Fibroblast of skin of scalp (primary cell): ENCODE data around the gene C1GALT1. TPM values are rescaled to one million over a fixed set of nuclear protein-coding genes. Genes with fewer than 3 reads are reported as not detected.
"Not testable (repeated sequence)": the region's sequence is repeated elsewhere in the genome, so short reads cannot be mapped to it uniquely, and the experiment has no call there.

Experiments used
- DNase-seq: peaks from one replicate; pipeline ENCODE4 v3.0.0-alpha.2; 2013
- polyA plus RNA-seq, 2 experiments: library from polyadenylated mRNA; unstranded; fragments of 120-200 nt; gene quantifications; one replicate each; pipeline ENCODE4 v1.2.1, GENCODE V29; 2013; ENCODE audit not compliant: insufficient read length in 2 of 2

The C1GALT1 gene
- polyA plus RNA-seq (2013, experiment 1 of 2; ENCODE audit: insufficient read length): 19.6 TPM
- polyA plus RNA-seq (2013, experiment 2 of 2; ENCODE audit: insufficient read length): 22.9 TPM

DNA sequence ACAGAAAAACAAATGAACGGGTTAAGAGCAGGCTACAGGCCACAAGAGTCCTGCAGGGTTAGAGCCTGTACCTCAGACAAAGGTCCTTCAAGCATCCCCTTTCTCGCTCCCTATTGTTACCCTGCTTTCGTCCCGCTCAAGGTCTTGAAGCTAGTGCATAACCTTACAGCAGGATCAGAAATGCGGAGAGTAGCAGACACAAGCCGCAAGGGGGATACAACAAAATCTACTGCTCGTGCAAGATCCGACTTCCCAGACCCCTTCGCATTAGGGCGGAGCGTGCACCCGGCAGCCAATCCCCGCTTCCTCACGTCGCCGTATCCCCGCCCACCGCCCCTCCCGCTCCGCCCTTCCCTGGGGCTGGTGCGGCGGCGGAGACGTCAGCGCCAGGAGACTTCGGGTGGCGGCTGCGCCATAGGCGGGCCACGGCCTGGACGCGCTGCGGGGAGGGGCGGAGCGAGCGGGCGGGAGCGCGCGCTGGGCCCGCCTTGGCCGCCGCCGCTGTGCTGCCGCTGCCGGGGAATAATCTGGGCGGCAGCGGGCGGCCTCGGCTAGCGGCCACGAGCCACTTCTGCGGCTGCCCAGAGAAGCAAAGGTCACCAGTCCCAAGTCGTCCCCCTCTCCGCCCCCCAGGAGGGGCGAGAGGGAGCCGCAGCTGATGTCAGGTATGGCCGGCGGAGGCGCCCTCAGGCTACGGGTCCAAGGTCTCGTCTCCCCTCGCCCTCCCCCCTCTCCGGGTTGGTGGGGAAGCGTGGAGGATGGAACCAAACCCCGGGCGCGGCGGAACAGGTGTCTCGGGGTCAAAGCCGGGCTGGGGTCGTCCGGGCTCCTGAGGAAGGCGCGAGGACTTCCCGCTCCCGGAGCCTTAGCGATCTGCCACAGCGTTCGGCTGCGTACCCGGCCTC is at the start of gene C1GALT1:
TSS of gene C1GALT1 (plus strand) at position 389 of the 905 bp plus-strand sequence. CDS start 51,776 bp downstream, outside the sequence.
- peak; percentile 98 for DNase-seq

DNA sequence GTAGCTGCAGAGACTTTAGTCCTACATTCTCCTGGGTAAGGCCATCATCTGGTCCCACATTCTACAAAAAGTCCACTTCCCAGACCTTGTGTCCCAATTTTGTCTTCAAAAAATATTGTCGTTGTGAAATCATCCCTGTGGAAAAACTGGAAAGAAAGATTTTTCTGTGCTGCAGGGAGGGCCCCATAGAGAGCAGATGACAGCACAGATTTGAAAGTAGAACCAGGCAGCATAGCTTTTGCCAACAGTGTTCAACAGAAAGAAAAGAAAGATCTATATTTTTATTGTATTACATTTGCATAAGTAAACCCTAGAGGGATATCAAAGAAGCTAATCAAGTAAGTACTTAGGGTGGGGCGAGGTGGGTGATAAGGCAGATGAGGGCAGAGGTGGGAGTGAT is 48.3 kb upstream of the C1GALT1 start:
- DNase-seq: no peak

DNA sequence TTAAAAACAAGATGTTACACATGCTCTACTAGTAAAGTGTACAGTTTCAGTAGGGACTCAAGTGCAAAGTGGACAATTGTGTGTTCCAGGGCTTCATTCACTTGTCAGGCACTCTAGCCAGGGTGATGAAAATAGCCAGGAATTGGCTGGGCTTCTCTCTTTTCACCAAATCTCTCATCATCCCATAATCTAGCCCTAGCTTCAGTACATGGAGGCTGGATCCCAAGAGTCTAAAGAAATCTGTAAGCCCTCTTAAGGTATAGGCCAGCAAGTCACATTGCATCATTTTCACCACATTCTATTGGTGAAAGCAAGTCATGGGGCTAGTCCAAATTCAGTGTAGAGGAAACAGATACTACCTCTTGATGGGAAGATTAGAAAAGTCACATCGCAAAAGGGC is 47.3 kb upstream of the C1GALT1 start:
- DNase-seq: no peak

DNA sequence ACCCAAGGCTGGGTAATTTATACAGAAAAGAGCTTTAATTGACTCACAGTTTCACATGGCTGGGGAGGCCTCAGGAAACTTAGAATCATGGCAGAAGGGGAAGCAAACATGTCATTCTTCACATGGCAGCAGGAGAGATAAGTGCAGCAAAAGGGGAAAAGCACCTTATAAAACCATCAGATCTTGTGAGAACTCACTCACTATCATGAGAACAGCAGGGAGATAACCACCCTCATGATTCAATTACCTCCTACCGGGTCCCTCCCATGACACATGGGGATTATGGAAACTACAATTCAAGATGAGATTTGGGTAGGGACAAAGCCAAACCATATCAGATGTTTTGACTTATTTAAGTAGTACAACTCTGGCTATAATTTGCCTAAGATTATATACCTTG is 46.4 kb upstream of the C1GALT1 start:
- DNase-seq: not testable (repeated sequence)

DNA sequence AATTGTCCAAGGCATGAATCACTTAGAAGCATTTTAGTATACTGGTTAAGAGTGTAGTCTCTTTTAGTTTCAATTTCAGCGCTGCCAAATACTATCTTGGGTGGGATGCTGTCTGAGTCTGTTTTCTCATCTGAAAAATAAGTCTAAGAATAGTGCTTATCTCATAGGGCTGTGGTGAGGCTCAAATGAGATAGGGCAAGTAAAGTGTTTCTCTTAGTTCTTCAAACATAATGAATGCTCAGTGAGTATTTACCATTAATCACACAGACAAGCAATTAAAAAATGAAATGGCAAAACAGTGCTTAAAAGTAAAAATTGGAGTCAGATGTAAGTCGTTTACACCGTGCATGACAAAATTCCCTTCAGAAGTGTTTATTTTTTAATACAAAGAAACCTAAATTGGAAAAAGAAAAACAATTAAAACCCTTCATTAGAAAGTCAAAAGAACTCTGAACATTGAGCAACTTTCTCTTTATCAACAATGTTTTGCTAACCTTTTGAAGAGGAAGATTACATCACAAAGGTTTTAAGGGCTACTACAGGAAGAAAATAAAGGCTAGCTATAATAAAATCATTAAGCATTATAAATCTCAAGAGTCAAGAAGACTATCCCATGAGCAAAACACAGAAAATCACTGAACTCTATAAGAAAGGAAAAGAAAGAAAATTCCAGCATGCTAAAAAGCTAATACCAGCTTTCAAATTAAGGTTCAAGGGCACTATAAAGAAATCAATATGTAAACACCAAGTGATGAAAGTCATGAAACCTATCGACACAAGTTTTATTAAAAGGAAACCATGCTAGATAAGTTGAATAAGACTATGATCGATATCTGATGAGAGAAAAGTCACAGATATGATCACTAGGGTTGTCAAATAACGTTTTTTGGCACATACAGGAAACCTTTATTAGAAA is 45.6 kb upstream of the C1GALT1 start:
- DNase-seq: no peak

DNA sequence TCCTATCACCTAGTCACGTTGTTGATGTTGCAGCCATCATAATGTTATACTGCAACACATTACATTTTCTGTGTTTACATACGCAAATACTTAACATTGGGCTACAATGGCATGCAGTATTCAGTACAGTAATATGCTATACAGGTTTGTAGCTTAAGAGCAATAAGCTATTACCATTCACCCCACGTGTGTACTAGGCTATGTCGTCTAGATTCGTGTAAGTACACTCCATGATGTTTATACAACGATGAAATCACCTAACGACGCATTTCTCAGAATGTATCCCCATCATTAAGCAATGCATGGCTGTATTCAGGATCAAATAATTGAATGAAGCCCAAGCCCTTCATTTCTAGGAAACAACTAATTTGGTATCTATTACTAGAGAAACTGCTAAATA is 43.4 kb upstream of the C1GALT1 start:
- DNase-seq: no peak

DNA sequence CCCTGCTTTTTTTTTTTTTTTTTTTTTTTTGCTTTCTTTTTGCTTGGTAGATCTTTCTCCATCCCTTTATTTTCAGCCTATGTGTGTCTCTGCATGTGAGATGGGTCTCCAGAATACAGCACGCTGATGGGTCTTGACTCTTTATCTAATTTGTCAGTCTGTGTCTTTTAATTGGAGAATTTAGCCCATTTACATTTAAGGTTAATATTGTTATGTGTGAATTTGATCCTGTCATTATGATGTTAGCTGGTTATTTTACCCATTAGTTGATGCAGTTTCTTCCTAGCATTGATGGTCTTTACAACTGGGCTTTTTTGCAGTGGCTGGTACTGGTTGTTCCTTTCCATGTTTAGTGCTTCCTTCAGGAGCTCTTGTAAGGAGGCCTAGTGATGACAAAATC is 38.9 kb upstream of the C1GALT1 start:
- DNase-seq: not testable (repeated sequence)

DNA sequence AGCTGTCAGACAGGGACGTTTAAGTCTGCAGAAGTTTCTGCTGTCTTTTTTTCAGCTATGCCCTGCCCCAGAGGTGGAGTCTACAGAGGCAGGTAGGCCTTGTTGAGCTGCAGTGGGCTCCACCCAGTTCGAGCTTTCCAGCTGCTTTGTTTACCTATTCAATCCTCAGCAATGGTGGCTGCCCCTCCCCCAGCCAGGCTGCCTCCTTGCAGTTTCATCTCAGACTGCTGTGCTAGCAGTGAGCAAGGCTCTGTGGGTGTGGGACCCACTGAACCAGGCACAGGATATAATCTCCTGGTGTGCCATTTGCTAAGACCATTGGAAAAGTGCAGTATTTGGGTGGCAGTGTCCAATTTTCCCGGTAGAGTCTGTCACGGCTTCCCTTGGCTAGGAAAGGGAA is 37.2 kb upstream of the C1GALT1 start:
- not testable (repeated sequence) for DNase-seq

DNA sequence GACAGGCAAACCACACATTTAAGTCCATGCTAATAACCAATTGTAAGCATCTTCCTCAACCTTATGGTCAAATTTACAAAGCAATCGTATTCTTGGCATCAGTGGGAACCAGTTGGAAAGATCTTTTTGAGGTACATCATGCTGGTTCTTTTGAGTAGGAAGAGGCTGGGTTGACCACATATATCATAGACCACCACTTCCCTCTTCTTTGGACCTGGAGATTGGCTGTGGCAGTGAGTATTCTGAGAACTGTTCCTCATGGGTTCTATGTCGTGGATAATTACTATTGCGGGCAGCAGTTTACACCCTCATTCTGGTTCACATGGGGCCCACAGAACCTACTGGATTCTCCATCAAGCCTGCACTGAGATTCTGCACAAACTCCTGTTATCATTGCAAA is 35.5 kb upstream of the C1GALT1 start:
- DNase-seq: no peak

DNA sequence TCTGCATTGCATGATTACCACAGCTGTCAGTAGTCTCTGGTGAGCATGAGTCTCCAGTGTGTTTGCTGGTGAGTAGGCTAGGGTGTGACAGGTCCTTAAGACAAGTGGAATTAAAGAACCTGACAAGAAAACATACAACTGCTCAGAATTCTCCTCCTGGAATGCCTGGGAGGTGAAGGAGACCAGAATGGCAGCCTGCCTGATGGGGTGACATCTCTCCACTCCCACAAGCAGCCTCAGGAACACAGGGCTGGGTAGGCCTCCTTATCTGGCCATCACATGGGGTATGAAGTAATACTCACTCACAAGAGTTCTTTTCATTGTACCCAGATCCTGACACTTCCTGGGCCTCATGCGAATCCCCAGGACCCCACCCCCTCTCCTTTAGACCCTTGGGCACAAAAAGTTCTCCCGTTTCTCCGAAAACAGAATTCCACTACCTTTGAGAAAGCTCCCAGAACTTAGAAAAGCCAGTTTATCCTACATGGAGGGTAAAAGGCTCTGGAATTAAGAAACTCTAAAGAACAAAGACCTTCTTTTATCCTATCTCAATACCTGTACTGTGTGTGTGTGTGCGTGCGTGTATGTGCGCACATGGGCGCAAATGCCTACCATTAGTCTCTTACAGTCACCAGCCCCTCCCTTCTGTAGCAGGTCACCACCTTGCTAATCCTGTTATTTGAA is 33.4 kb upstream of the C1GALT1 start:
- DNase-seq: no peak

DNA sequence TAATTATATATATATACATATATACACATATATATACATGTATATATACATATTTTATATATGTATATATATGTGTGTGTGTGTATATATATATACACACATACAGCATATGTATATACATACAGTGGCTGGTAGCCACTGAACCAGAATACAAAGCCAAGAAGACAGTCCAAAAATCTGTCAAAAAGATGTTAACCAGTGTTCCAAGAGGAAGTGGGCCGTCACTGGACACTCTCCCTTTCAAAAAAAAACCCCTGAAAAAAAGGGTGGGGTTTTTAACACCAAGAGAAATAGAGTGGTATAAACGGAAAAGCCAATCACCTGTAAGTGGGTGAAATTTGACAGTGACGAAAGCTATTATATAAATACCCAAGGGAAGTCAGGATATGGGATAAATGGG is 31.1 kb upstream of the C1GALT1 start:
- no peak for DNase-seq

DNA sequence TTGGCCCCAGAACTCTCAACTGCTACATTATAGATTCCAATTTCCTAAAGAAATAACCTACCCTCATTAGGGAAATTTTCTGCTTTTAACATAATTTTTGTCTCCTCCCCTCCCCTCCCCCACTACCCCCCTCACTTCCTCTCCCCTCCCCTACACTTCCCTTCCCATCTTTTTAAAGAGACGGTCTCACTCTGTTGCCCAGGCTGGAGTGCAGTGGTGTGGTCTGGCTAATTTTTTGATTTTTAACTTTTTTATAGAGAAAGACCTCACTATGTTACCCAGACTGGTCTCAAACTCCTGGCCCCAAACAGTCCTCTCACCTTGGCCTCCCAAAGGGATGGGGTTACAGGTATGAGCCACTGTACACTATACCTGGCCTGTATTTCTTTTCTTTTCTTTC is 30.5 kb upstream of the C1GALT1 start:
- no peak for DNase-seq

DNA sequence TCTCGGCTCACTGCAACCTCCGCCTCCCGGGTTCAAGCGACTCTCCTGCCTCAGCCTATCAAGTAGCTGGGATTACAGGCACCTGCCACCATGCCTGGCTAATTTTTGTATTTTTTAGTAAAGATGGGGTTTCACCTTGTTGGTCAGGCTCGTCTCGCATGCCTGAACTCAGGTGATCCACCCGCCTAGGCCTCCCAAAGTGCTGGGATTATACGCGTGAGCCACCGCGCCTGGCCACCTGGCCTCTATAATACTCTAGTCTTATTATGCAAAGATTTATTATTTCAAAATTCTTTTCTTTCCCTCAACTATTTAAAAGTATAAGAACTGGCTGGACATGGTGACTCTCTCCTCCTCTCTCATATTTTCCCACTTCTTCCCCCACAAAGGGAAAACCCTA is 30.0 kb upstream of the C1GALT1 start:
- DNase-seq: no peak

DNA sequence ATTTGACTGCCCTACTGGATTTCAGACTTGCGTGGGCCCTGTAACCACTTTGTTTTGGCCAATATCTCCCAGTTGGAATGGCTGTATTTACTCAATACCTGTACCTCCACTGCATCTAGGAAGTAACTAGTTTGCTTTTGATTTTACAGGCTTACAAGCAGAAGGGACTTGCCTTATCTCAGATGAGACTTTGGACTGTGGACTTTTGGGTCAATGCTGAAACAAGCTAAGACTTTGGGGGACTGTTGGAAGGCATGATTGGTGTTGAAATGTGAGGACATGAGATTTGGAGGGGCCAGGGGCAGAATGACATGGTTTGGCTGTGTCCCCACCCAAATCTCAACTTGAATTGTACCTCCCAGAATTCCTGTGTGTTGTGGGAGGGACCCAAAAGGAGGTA is 28.0 kb upstream of the C1GALT1 start:
- not testable (repeated sequence) for DNase-seq

DNA sequence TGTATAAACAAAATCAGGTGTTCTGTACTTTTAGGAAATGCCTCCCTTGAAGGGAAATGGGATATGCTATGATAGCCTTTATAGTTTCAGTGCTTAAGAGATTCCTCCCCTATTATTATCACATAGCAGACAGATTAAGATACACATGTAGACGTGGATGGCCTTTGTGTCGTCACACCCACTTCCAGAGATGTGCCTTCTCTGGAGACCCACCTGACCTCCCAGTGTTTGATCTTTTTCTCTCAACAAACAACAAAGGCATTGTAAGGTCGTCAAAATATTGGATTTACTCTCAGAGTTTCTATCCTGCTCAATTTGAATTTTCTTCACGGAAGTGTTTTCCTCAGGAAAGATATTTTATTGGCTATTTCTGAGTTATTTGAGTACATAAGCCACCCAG is 25.7 kb upstream of the C1GALT1 start:
- no peak for DNase-seq

DNA sequence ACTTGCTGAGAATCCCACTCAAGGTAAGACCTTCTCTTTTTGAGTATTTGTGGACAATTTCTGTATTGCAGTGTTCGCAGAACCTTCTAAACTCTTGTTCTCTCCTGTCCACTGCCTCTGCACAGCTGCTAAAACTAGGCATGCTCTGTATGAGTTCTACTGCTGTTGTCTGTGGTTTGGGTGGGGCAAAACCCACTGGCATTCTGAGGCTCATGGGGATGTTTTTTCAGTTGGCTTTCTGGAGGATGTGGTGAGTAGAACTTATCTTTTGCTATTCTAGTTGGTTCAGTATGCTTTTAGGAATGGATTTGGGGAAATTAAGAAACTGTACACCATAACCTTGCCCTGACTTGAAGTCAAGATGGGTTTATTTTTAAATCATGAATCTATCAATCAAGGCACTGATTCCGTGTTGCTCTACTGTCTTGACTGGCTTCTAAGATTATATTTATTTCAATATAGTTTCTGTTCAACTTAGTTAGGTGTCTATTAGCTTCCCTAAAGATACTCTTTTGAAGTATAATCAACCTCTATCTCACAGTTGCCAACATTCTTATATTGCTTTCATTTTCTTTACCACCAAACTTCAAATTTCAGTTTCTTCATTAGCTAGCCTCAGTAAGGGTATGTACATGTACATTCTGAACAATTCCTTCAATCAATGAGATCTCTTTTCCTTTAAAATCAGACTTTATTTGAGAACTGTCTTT is 25.0 kb upstream of the C1GALT1 start:
- peak; percentile 92 for DNase-seq

DNA sequence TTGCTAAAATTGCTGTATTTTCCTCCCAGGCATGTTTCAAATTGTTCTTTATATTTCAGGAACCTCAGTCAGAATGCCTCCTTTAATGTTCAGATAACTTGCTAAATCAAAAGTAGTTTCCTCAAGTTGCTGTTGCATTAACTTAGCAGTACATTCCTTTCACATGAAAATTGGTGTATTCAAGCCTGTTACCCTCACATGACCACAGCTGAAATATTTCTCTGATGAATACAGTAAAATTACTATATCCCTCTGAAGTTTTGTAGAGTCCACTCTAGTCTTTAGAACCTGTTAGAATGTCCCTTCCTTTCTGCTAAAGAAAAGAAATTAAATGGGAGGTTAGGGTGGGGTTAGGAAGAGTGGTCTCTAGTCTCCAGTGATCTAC is 24.5 kb upstream of the C1GALT1 start:
- peak; percentile 80 for DNase-seq

DNA sequence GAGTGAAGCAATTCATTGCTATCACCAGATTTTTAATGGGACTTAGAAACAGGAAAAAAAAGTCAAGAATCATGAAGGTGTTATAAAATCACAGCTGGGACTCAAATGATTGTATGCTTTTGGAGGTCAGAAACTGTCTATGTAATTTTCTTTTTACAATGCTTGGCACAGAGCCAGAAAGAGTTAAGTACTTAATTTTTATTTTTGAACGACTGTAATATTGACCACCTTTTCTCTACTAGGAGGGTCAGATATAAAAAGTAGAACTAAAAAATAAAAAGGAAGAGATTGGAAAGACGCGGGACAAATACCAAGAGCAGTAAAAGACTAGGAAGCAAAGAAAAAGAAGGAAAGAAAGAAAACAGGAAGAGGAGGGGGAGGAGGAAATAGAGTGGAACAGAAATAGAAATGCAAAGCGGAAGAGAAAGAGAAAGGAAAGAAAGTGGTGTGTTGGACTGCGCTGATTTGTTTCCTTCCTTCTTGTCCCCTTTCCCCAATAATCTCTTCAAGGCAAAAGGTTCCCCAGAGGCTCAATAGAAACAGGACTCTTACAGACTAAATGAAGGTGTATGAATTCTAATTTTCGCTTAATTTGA is 23.2 kb upstream of the C1GALT1 start:
- DNase-seq: no peak

DNA sequence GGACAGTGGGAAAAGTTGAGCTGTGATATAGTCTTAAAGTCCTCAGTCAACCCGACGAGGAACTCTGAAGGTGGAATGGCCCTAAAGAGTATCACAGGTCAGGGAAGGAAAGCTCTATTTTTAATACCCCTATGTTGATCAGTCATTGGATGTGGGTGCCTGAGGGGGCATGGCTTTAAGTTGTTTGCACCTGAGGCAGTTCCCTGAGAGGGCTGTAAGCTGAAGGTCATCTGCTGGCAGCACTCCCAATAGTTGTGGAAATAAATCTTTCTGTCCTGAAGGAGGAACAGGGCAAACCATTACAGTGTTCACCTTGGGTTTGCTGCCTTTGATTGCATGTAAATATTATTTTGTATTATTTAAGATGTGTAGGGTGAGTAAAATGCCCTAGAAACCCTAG is 17.8 kb upstream of the C1GALT1 start:
- no peak for DNase-seq

DNA sequence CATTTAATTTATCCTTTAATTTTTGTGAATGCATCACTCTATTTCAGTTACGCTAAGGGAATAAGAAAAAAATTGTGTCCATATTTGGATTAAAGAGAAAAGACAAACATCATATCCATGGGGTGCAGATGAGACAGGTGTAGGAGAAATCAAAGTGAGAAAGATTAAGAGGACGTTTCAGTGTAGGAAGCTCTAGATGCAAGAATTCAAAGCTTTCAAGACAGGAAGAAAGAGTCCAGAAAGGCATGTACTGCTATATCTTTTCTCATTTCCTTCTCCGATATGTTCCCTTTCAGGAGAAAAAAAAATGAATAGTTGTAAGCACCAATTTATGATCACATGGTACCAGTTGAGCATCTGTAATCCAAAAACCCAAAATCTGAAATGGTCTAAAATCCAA is 17.0 kb upstream of the C1GALT1 start:
- no peak for DNase-seq

DNA sequence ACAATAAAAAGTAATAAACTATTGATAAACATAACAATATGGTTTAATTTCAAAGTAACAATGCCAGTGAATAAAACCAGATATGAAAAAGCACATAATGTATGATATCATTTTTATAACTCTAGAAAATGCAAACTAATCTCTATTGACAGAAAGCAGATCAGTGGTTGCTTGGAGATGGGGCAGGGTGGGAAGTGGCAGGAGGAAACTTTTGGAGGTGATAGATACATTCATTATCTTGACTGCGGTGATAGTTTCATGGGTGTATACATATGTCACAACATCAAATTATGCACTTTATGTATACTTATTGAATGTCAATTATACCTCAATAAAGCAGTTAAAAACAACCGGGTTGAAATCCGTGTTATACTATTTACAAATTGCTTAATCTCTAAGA is 16.0 kb upstream of the C1GALT1 start:
- no peak for DNase-seq

DNA sequence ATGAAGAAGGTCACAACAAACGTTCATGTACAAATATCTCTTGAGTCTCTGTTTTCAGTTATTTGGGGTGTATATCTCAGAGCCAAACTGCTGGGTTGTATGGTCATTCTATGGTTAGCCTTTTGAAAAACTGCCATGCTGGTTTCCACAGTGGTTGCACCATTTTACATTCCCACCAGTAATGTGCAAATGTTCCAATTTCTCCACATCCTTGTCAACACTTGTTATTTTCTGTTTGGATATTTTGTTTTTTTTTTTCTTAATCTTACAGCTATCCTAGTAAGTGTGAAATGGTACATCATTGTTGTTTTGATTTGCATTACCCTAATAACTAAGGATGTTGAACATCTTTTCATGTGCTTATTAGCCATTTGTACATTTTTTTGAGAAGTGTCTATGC is 13.0 kb upstream of the C1GALT1 start:
- no peak for DNase-seq
